HL-60 (cell line): ENCODE data around the gene NLGN1.

Source experiments
- DNase-seq, 2 experiments: peaks; one replicate each; pipeline ENCODE4 v3.0.0-alpha.2; 2010 to 2020; ENCODE audit warnings: low read depth in 1 of 2, low spot score in 1 of 2
- H3K27ac ChIP-seq: fragments of 250-450 bp; sonication (Bioruptor Pico); replicated peaks from 2 replicates; pipeline ENCODE4 v1.5.1; 2020; ENCODE audit warnings: mild to moderate bottlenecking, moderate library complexity
- H3K27me3 ChIP-seq: fragments of 250-450 bp; sonication (Bioruptor Pico); 2 replicates; pipeline ENCODE4 v1.5.1; 2021; ENCODE audit warnings: mild to moderate bottlenecking, moderate library complexity; ENCODE audit not compliant: insufficient read depth, poor library complexity, severe bottlenecking
- H3K4me3 ChIP-seq: replicated peaks from 2 replicates; pipeline ENCODE4 v1.5.1; 2011; ENCODE audit warnings: mild to moderate bottlenecking, control low read depth, low read length; ENCODE audit not compliant: insufficient read depth
- GABPA ChIP-seq: IDR thresholded peaks from 2 replicates; pipeline ENCODE4 v1.6.1; 2012; ENCODE audit warnings: low read depth
- POLR2AphosphoS5 ChIP-seq: IDR thresholded peaks from 2 replicates; pipeline ENCODE4 v1.6.1; 2012; ENCODE audit warnings: low read depth
- SPI1 ChIP-seq: IDR thresholded peaks from 2 replicates; pipeline ENCODE4 v1.6.1; 2012; ENCODE audit warnings: low read depth, mild to moderate bottlenecking, borderline replicate concordance
- TF ChIP-seq, protein P1 (sequence below): IDR thresholded peaks from one replicate; pipeline ENCODE4 v1.5.1; 2011; ENCODE audit warnings: low read length, control low read depth, inconsistent platforms; ENCODE audit not compliant: insufficient read depth
- TF ChIP-seq, protein P2 (sequence below): IDR thresholded peaks from 2 replicates; pipeline ENCODE4 v1.6.1; 2012; ENCODE audit warnings: low read depth; ENCODE audit not compliant: insufficient replicate concordance

NLGN1 gene

DNA sequence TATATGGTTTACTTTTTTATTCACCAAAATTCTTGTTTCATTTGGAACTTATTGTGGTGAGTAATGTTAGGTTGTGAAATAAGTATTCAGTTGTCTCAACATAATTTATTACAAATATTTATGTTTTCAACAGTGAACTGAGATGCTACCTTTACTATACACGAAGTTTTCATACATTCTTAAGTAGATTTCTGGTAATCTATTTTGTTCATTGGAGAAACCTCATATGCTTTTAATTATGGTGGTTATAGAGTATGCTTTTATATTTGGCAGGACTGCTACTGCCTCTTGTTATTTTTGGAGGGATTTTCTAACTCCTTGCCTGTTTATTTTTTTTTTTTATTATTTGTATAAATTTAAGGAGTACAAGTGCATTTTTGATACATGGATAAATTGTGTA is 253.1 kb downstream of the NLGN1 start:
- H3K27ac ChIP-seq, result no peak overlapping the region
- TF ChIP-seq, protein P1, sequence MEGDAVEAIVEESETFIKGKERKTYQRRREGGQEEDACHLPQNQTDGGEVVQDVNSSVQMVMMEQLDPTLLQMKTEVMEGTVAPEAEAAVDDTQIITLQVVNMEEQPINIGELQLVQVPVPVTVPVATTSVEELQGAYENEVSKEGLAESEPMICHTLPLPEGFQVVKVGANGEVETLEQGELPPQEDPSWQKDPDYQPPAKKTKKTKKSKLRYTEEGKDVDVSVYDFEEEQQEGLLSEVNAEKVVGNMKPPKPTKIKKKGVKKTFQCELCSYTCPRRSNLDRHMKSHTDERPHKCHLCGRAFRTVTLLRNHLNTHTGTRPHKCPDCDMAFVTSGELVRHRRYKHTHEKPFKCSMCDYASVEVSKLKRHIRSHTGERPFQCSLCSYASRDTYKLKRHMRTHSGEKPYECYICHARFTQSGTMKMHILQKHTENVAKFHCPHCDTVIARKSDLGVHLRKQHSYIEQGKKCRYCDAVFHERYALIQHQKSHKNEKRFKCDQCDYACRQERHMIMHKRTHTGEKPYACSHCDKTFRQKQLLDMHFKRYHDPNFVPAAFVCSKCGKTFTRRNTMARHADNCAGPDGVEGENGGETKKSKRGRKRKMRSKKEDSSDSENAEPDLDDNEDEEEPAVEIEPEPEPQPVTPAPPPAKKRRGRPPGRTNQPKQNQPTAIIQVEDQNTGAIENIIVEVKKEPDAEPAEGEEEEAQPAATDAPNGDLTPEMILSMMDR, result no peak
- TF ChIP-seq GABPA (no peak), POLR2AphosphoS5 (no peak), SPI1 (no peak)
- TF ChIP-seq, protein P2, sequence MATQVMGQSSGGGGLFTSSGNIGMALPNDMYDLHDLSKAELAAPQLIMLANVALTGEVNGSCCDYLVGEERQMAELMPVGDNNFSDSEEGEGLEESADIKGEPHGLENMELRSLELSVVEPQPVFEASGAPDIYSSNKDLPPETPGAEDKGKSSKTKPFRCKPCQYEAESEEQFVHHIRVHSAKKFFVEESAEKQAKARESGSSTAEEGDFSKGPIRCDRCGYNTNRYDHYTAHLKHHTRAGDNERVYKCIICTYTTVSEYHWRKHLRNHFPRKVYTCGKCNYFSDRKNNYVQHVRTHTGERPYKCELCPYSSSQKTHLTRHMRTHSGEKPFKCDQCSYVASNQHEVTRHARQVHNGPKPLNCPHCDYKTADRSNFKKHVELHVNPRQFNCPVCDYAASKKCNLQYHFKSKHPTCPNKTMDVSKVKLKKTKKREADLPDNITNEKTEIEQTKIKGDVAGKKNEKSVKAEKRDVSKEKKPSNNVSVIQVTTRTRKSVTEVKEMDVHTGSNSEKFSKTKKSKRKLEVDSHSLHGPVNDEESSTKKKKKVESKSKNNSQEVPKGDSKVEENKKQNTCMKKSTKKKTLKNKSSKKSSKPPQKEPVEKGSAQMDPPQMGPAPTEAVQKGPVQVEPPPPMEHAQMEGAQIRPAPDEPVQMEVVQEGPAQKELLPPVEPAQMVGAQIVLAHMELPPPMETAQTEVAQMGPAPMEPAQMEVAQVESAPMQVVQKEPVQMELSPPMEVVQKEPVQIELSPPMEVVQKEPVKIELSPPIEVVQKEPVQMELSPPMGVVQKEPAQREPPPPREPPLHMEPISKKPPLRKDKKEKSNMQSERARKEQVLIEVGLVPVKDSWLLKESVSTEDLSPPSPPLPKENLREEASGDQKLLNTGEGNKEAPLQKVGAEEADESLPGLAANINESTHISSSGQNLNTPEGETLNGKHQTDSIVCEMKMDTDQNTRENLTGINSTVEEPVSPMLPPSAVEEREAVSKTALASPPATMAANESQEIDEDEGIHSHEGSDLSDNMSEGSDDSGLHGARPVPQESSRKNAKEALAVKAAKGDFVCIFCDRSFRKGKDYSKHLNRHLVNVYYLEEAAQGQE, result no peak
- H3K4me3 ChIP-seq, result no peak overlapping the region
- DNase-seq, result no peak
- no peaks in the 10 kb centered on the region for H3K27me3 ChIP-seq

DNA sequence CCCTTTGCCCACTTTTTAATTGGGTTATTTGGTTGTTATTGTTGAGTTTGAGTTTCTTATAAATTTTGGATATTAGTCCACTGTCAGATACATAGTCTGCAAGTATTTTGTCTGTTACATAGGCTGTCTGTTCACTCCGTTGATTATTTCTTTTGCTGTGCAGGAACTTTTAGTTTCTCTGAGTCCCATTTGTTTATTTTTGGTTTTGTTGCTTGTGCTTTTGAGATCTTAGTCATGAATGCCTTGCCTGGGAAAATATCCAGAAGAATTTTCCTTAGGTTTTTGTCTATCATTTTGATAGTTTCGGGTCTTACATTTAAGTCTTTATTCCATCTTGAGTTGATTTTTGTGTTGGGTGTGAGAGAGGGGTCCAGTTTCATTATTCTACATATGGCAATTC is 254.5 kb downstream of the NLGN1 start:
- Histone ChIP-seq H3K27me3 (no peaks in the 10 kb centered on the region), H3K4me3 (no peak overlapping the region), H3K27ac (no peak overlapping the region)
- DNase-seq, result no peak
- TF ChIP-seq, protein P1, result no peak
- TF ChIP-seq POLR2AphosphoS5 (no peak), SPI1 (no peak), GABPA (no peak)
- TF ChIP-seq, protein P2, result no peak

DNA sequence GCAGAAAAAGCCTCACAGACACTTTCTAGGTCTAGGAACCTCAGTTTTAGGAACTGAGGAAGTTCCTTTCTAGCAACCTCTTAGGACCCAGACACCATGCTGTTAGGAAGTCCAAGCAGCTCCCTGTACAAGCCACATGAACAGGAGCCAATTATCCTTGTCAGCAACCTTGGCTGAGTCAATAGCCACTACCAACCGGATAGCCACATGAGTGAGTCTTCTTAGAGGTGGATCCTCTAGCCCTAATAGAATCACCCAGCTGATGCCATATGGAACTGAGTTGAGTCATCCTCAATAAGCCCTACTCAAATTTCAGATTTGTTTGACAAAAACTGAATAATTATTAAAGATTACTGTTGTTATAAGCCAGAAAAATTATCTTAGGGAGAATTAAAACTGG is 256.2 kb downstream of the NLGN1 start:
- TF ChIP-seq, protein P2, result no peak
- TF ChIP-seq GABPA, result no peak
- no peak for TF ChIP-seq POLR2AphosphoS5
- TF ChIP-seq SPI1, result no peak
- TF ChIP-seq, protein P1, result no peak
- no peak for DNase-seq
- Histone ChIP-seq H3K27ac (no peak overlapping the region), H3K27me3 (no peaks in the 10 kb centered on the region), H3K4me3 (no peak overlapping the region)
